Measurements from ENCODE around the gene PRRT2.

DNA sequence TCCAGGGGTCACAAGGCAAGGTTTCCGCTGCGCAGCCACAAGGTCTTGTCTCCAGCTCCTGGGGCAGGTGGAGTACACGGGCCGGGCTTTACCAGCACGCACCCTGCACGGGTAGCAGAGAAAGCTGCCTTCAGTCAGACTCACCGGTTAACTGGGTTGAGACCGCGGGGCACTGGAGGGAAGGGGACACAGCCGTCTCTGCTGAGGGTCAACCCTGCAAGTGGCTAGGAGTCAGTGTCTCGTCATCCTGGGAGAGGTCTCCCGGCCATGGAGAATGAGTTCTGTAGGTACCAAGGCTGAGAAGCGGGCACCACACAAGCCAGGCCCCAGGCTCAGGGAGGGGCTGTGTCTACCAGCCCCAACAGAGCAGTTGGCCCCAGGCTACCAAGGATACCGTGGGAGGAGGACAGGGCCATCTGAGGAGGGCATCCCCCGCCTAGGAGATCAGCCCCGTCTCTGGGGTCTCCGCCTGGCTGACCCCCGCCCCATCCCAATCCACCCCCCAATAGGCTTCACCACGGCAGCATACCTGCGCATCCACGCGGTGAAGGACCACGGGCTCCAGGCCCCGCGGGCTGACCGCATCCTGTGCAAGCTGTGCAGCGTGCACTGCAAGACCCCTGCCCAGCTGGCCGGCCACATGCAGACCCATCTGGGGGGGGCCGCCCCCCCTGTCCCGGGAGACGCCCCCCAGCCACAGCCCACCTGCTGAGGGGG, 2.8 kb upstream of the PRRT2 start:
- TF ChIP-seq, protein P1, sequence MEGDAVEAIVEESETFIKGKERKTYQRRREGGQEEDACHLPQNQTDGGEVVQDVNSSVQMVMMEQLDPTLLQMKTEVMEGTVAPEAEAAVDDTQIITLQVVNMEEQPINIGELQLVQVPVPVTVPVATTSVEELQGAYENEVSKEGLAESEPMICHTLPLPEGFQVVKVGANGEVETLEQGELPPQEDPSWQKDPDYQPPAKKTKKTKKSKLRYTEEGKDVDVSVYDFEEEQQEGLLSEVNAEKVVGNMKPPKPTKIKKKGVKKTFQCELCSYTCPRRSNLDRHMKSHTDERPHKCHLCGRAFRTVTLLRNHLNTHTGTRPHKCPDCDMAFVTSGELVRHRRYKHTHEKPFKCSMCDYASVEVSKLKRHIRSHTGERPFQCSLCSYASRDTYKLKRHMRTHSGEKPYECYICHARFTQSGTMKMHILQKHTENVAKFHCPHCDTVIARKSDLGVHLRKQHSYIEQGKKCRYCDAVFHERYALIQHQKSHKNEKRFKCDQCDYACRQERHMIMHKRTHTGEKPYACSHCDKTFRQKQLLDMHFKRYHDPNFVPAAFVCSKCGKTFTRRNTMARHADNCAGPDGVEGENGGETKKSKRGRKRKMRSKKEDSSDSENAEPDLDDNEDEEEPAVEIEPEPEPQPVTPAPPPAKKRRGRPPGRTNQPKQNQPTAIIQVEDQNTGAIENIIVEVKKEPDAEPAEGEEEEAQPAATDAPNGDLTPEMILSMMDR (IDR thresholded peaks at IDR 0.05) = no peak
- TF ChIP-seq POLR2AphosphoS5 (IDR thresholded peaks at IDR 0.05) (no peak), EP300 (IDR thresholded peaks at IDR 0.05; ENCODE audit: low read depth) (no peak), POLR2A (IDR thresholded peaks at IDR 0.05) (no peak)

All from transverse colon (tissue), 4 donors.